GM06990 (cell line): ENCODE data around the gene IFFO2.
A peak's percentile ranks its signal among the peaks of the same experiment; 100 is the strongest.

Source experiments
- DNase-seq: peaks from one replicate; pipeline ENCODE4 v3.0.0-alpha.2; 2011; ENCODE audit not compliant: insufficient read length; ENCODE audit errors: extremely low read depth
- H3K27me3 ChIP-seq: replicated peaks from 2 replicates; pipeline ENCODE4 v1.6.0; 2011; ENCODE audit warnings: low read length; ENCODE audit not compliant: control insufficient read depth, insufficient read depth
- H3K36me3 ChIP-seq: 2 replicates; pipeline ENCODE4 v1.5.1; 2011; ENCODE audit warnings: low read length; ENCODE audit not compliant: control insufficient read depth, insufficient read depth
- H3K4me3 ChIP-seq: replicated peaks from 2 replicates; pipeline ENCODE4 v1.5.1; 2011; ENCODE audit warnings: low read depth, mild to moderate bottlenecking, control low read depth, low read length
- CTCF ChIP-seq: IDR thresholded peaks from 2 replicates; pipeline ENCODE4 v1.5.1; 2011; ENCODE audit warnings: low read length, control low read depth, mild to moderate bottlenecking, inconsistent platforms; ENCODE audit not compliant: insufficient read depth, poor library complexity, severe bottlenecking

IFFO2 gene

GRCh38 chr1:18956193-18957135 lies at the start of gene IFFO2:
Gene IFFO2, minus strand, starts transcription at chr1:18956676. Its CDS starts 344 bp downstream, at chr1:18956332.
- DNase-seq, result peak; percentile 92
- no peak for TF ChIP-seq CTCF

GRCh38 chr1:19006000-19006399 lies 49.5 kb upstream of the IFFO2 start:
- Histone ChIP-seq H3K27me3 (peaks cover 1% of the 10 kb centered on the region; the same call in 1 of the 2 replicates), H3K4me3 (no peak overlapping the region), H3K36me3 (no peaks in the 10 kb centered on the region)
- DNase-seq, result no peak
- no peak for TF ChIP-seq CTCF

More at GRCh38 chr1:18956193-18957135, at the start of gene IFFO2:
- H3K4me3 ChIP-seq, result peak within 1 kb of the TSS; percentile 75
- no peaks in the 10 kb centered on the region; the same call in 1 of the 2 replicates for H3K27me3 ChIP-seq
- no peaks in the 10 kb centered on the region for H3K36me3 ChIP-seq

- peaks cover 1% of the 10 kb centered on the region; the same call in 1 of the 2 replicates for H3K27me3 ChIP-seq
- H3K36me3 ChIP-seq, result no peaks in the 10 kb centered on the region
- DNase-seq, result no peak
- no peak overlapping the region for H3K4me3 ChIP-seq
- TF ChIP-seq CTCF, result no peak
Observed at GRCh38 chr1:19003371-19004290, 47.2 kb upstream of the IFFO2 start.

GRCh38 chr1:19000065-19000464 lies 43.6 kb upstream of the IFFO2 start:
- no peak for TF ChIP-seq CTCF
- Histone ChIP-seq H3K4me3 (no peak overlapping the region), H3K36me3 (no peaks in the 10 kb centered on the region), H3K27me3 (peaks cover 2% of the 10 kb centered on the region)
- DNase-seq, result no peak

GRCh38 chr1:18999359-18999758 lies 42.9 kb upstream of the IFFO2 start:
- Histone ChIP-seq H3K27me3 (peaks cover 1% of the 10 kb centered on the region; the same call in 1 of the 2 replicates), H3K36me3 (no peaks in the 10 kb centered on the region), H3K4me3 (no peak overlapping the region)
- no peak for TF ChIP-seq CTCF
- no peak for DNase-seq
